A673 (cell line): ENCODE data around the gene MTCH1. TPM values are rescaled to one million over a fixed set of nuclear protein-coding genes. Genes with fewer than 3 reads are reported as not detected.
"Not testable (repeated sequence)": the region's sequence is repeated elsewhere in the genome, so short reads cannot be mapped to it uniquely, and the experiment has no call there.

Experiments
- BruUV-seq: library from RNA; stranded (reverse); fragments of 400-500 nt; replicated peaks from 2 replicates; lab custom pipeline; 2021; lab: Mats Ljungman, UMichigan
- CTCF ChIA-PET: fragments of 300-600 bp; sonication (Branson Sonifier 250); formaldehyde crosslinking; loops from one replicate; lab custom pipeline; 2022; ENCODE audit warnings: antibody characterized with exemption; lab: Charles Lee
- POLR2A ChIA-PET: fragments of 300-600 bp; sonication (Branson Sonifier 250); formaldehyde crosslinking; loops from one replicate; lab custom pipeline; 2022; ENCODE audit warnings: antibody characterized with exemption; ENCODE audit not compliant: low non-redundant PET; lab: Charles Lee
- DNase-seq: peaks from one replicate; pipeline ENCODE4 v3.0.0-alpha.2; 2015; ENCODE audit warnings: low spot score
- H3K27ac ChIP-seq: fragments of 200-600 bp; sonication (generic); 2 replicates; pipeline ENCODE4 v1.5.1; 2016; ENCODE audit warnings: mixed run types, low read depth, mild to moderate bottlenecking, mixed read lengths, antibody characterized with exemption, low read length; ENCODE audit not compliant: poor library complexity, severe bottlenecking
- H3K27me3 ChIP-seq: fragments of 200-600 bp; sonication (generic); replicated peaks from 2 replicates; pipeline ENCODE4 v1.6.1; 2017; ENCODE audit warnings: mixed run types, low read depth, mild to moderate bottlenecking, mixed read lengths, antibody characterized with exemption, low read length; ENCODE audit not compliant: insufficient read depth, poor library complexity
- H3K36me3 ChIP-seq: fragments of 200-600 bp; sonication (generic); 2 replicates; pipeline ENCODE4 v1.6.1; 2016; ENCODE audit warnings: mixed run types, mild to moderate bottlenecking, mixed read lengths, antibody characterized with exemption, low read length; ENCODE audit not compliant: insufficient read depth, poor library complexity, severe bottlenecking
- H3K4me1 ChIP-seq: fragments of 200-600 bp; sonication (generic); 2 replicates; pipeline ENCODE4 v1.6.1; 2017; ENCODE audit warnings: mixed run types, mild to moderate bottlenecking, mixed read lengths, antibody characterized with exemption, low read length; ENCODE audit not compliant: insufficient read depth, poor library complexity, severe bottlenecking
- H3K4me3 ChIP-seq: fragments of 200-600 bp; sonication (generic); 2 replicates; pipeline ENCODE4 v1.5.1; 2016; ENCODE audit warnings: low read depth, mixed run types, mild to moderate bottlenecking, mixed read lengths, low read length; ENCODE audit not compliant: poor library complexity, severe bottlenecking
- H3K9me3 ChIP-seq: fragments of 200-600 bp; sonication (generic); 2 replicates; pipeline ENCODE4 v1.6.1; 2016; ENCODE audit warnings: mixed run types, low read depth, mild to moderate bottlenecking, mixed read lengths, antibody characterized with exemption, low read length; ENCODE audit not compliant: poor library complexity, severe bottlenecking
- EZH2 ChIP-seq: fragments of 200-600 bp; sonication (generic); IDR thresholded peaks from 2 replicates; pipeline ENCODE4 v1.6.1; 2017; ENCODE audit warnings: borderline replicate concordance, low read depth, mild to moderate bottlenecking, mixed read lengths, antibody characterized with exemption, low read length; ENCODE audit not compliant: poor library complexity, severe bottlenecking
- intact Hi-C: fragments of 100-400 bp; cut with micrococcal nuclease; formaldehyde crosslinking; loops from one replicate; pipeline ENCODE4 v1.10.0; 2022; ENCODE audit not compliant: unreplicated experiment
- total RNA-seq: library from RNA; stranded (reverse); gene quantifications from 2 replicates; pipeline ENCODE4 v1.2.3, GENCODE V29; 2021
- TF ChIP-seq, protein P1 (sequence below): fragments of 300-800, 200-600 bp; sonication (generic); conservative IDR thresholded peaks from 2 replicates; pipeline ENCODE4 v1.5.1; 2017; ENCODE audit warnings: low read depth, mild to moderate bottlenecking, antibody characterized with exemption, low read length, moderate library complexity, mixed read lengths

MTCH1 gene
- total RNA-seq, 1 experiment from 2014 or later = 242 TPM

DNA sequence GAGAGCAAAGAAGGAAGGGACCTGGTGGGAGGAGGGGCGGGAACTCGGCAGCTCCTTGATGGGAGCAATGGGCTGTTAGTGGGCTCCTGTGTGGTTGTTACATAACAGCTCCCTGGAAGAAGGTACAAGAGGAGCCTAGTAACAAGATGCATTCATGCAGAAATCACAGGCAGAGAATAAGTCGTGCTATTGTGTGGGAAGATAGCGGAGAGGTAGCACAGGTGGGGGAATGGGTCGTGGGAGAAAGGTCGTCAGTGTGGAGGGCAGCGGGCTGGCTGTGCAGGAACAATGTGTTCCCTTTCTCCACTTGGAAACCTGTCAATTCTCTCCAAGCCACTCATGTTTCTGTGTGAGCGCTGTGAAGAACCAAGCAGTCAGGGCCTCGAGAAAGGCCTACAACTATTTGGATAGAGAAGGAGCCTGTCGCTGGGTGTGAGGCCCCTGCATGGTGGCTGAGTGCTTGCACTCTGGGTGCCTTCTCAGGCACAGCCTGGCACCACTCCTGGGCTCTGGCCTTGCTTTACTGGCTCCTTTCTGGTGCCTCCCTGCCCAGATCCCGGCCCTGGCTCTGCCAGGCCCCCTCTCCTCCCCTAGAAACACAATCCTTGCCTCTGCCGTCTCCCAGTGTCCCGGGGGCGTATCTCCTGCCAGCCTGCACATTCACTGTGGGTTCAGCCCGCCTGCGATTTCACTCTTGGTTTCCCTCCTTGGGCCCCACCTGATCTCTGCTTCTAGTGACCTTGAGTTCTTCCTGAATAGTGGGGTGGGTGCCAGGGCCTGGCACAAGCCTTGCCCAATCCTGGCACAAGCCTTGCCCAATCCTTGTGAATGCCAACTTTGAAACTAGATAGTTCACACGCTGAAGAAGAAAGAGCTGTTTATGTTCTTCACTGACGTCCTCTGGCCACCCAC lies 12.1 kb upstream of the MTCH1 start:
- no peak overlapping the region for H3K27ac ChIP-seq
- H3K4me3 ChIP-seq = no peak overlapping the region
- no peak for DNase-seq
- no peaks in the 10 kb centered on the region for H3K9me3 ChIP-seq
- H3K4me1 ChIP-seq = no peaks in the 10 kb centered on the region
- no TSS peak for BruUV-seq
- no peaks in the 10 kb centered on the region for H3K27me3 ChIP-seq
- no peaks in the 10 kb centered on the region for H3K36me3 ChIP-seq
- ChIA-PET POLR2A (interaction anchor here (0.7 kb wide), 1 partner anchor 12 kb away, joined by 4 read pairs; the partner anchor contains the start of gene MTCH1), CTCF (no interaction called here)
- intact Hi-C loops = no loop called here
- TF ChIP-seq EZH2 = no peak
- TF ChIP-seq, protein P1, sequence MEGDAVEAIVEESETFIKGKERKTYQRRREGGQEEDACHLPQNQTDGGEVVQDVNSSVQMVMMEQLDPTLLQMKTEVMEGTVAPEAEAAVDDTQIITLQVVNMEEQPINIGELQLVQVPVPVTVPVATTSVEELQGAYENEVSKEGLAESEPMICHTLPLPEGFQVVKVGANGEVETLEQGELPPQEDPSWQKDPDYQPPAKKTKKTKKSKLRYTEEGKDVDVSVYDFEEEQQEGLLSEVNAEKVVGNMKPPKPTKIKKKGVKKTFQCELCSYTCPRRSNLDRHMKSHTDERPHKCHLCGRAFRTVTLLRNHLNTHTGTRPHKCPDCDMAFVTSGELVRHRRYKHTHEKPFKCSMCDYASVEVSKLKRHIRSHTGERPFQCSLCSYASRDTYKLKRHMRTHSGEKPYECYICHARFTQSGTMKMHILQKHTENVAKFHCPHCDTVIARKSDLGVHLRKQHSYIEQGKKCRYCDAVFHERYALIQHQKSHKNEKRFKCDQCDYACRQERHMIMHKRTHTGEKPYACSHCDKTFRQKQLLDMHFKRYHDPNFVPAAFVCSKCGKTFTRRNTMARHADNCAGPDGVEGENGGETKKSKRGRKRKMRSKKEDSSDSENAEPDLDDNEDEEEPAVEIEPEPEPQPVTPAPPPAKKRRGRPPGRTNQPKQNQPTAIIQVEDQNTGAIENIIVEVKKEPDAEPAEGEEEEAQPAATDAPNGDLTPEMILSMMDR = no peak

DNA sequence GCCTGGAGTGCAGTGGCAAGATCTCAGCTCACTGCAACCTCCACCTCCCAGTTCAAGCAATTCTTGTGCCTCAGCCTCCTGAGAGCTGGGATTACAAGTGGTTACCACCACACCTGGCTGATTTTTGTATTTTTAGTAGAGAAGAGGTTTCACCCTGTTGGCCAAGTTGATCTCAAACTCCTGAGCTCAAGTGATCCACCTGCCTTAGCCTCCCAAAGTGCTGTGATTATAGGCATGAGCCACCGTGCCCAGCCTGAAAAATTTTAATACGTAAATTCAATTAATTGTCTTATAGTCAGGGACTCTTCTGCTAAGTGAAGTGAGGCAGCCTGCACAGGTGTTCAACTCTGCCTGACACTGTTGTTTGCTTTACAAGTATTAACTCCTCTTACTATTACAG lies 4.4 kb upstream of the MTCH1 start:
- H3K27me3 ChIP-seq, H3K9me3 ChIP-seq, BruUV-seq, DNase-seq, intact Hi-C loops, H3K36me3 ChIP-seq, H3K4me1 ChIP-seq, H3K27ac ChIP-seq, CTCF ChIA-PET, H3K4me3 ChIP-seq, POLR2A ChIA-PET: not testable (repeated sequence)

DNA sequence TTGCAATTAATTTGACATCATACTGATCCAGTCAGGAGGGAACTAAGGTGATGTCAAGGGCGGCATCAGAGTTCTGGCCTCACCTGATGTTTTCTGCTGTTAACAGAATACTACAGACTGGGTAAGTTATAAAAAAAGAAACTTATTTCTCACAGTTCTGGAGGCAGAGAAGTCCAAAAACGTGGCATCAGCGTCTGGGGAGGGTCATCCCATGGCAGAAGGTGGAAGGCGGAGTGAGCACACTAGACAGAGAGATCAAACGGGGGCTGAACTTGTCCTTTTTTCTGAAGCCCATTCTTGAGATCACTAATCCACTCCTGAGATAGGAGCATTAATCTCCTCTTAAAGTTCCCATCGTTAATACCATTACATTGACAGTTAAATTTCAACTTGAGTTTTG lies 3.3 kb upstream of the MTCH1 start:
- peaks cover 7% of the 10 kb centered on the region for H3K4me1 ChIP-seq
- H3K9me3 ChIP-seq = no peaks in the 10 kb centered on the region
- DNase-seq = no peak
- CTCF ChIA-PET = no interaction called here
- POLR2A ChIA-PET = no interaction called here
- H3K27me3 ChIP-seq = no peaks in the 10 kb centered on the region
- H3K36me3 ChIP-seq = no peaks in the 10 kb centered on the region
- no peak overlapping the region for H3K27ac ChIP-seq
- TF ChIP-seq, protein P1 = no peak
- TF ChIP-seq EZH2 = no peak
- H3K4me3 ChIP-seq = no peak overlapping the region
- intact Hi-C loops = no loop called here
- BruUV-seq = no TSS peak
